ENCODE results near the gene SLC25A13.

DNA sequence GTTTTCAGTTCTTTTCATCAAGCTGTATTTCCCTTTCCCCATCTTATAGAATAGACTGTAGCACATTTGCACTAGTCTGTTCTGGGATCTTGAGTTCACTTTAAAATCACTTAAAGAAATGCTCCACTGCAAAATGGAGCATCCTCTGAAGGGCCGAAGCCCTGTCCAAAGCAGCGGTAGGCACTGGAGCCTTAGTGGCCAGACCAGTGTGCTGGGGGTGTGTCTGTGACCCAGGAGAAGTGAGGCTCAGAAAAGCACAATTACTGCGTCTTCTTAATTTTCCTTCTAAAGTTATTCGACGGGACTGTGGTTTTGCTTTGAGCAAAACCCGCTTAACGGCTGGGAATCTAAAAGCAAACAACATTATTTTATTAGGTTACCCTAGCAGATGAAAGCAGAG is 205.7 kb downstream of the SLC25A13 start:
- TF ChIP-seq CTCF (conservative IDR thresholded peaks at IDR 0.05) (no peak), ZFX (IDR thresholded peaks at IDR 0.05) (no peak)
